CD14-positive monocyte (primary cell): Measurements from ENCODE around the gene TBC1D16. TPM values are rescaled to one million over a fixed set of nuclear protein-coding genes. Genes with fewer than 3 reads are reported as not detected.

ENCODE experiments used
- DNase-seq, 3 donors: peaks; one replicate each; pipeline ENCODE4 v3.0.0-alpha.2; 2011 to 2022
- H2AFZ ChIP-seq: 2 replicates; pipeline ENCODE4 v1.6.0; 2012; ENCODE audit warnings: mild to moderate bottlenecking, low read depth, low read length, inconsistent platforms; ENCODE audit not compliant: insufficient read depth, poor library complexity, severe bottlenecking
- H3K27ac ChIP-seq, 2 donors: 1 replicate in 1 of 2; 2 replicates in 1 of 2; pipeline ENCODE4 v1.5.1; 2012 to 2013; ENCODE audit warnings: low read length in 2 of 2, control low read depth in 1 of 2, inconsistent platforms in 1 of 2, low read depth in 1 of 2, mild to moderate bottlenecking in 1 of 2
- H3K27me3 ChIP-seq, 2 donors: one replicate each; pipeline versions ENCODE4 v1.6.0 to v1.6.1; 2011 to 2013; ENCODE audit warnings: low read length in 2 of 2; ENCODE audit not compliant: control insufficient read depth in 2 of 2, insufficient read depth in 2 of 2
- H3K36me3 ChIP-seq, 2 donors: replicated peaks in 1 of 2; 1 replicate in 1 of 2; 2 replicates in 1 of 2; pipeline versions ENCODE4 v1.5.1 to v1.6.1; 2012 to 2013; ENCODE audit warnings: low read length in 2 of 2, control low read depth in 1 of 2, inconsistent platforms in 1 of 2, mild to moderate bottlenecking in 1 of 2; ENCODE audit not compliant: insufficient read depth in 2 of 2, control insufficient read depth in 1 of 2
- H3K4me1 ChIP-seq, 2 donors: 1 replicate in 1 of 2; 2 replicates in 1 of 2; pipeline versions ENCODE4 v1.5.1 to v1.6.1; 2012 to 2013; ENCODE audit warnings: low read length in 2 of 2, control low read depth in 1 of 2, inconsistent platforms in 1 of 2, mild to moderate bottlenecking in 1 of 2, moderate library complexity in 1 of 2; ENCODE audit not compliant: insufficient read depth in 2 of 2, control insufficient read depth in 1 of 2
- H3K4me2 ChIP-seq: replicated peaks from 2 replicates; pipeline ENCODE3; 2012; ENCODE audit warnings: low read length, moderate library complexity, mild to moderate bottlenecking; ENCODE audit not compliant: poor library complexity, severe bottlenecking; ENCODE audit errors: extremely low read depth
- H3K4me3 ChIP-seq, 3 experiments: fragments of 200-600 bp in 1 of 3; sonication (generic) in 1 of 3; replicated peaks in 1 of 3; 1 replicate in 2 of 3; 2 replicates in 1 of 3; pipeline ENCODE4 v1.5.1; 2011 to 2013; ENCODE audit warnings: low read length in 3 of 3, mild to moderate bottlenecking in 3 of 3, control low read depth in 2 of 3, low read depth in 2 of 3, inconsistent platforms in 1 of 3, moderate library complexity in 1 of 3
- H3K79me2 ChIP-seq: 2 replicates; pipeline ENCODE4 v1.6.0; 2012; ENCODE audit warnings: mild to moderate bottlenecking, control low read depth, inconsistent platforms, low read length, moderate library complexity; ENCODE audit not compliant: insufficient read depth
- H3K9ac ChIP-seq: 2 replicates; pipeline ENCODE4 v1.6.0; 2017; ENCODE audit warnings: low read length, mild to moderate bottlenecking; ENCODE audit not compliant: insufficient read depth, poor library complexity, severe bottlenecking
- H3K9me3 ChIP-seq, 2 donors: replicated peaks in 1 of 2; 1 replicate in 1 of 2; 2 replicates in 1 of 2; pipeline versions ENCODE4 v1.5.1 to v1.6.1; 2012 to 2013; ENCODE audit warnings: low read length in 2 of 2, control low read depth in 1 of 2; ENCODE audit not compliant: control insufficient read depth in 1 of 2, insufficient read depth in 1 of 2
- H4K20me1 ChIP-seq: 2 replicates; pipeline ENCODE4 v1.6.0; 2012; ENCODE audit warnings: mild to moderate bottlenecking, low read length, control low read depth, moderate library complexity; ENCODE audit not compliant: insufficient read depth
- H3K27ac Mint-ChIP-seq, 7 donors: one replicate each; pipeline ENCODE4 v1.8.0; 2020; ENCODE audit warnings: mild to moderate bottlenecking in 7 of 7, mixed read lengths in 7 of 7, moderate library complexity in 6 of 7, inconsistent platforms in 2 of 7
- H3K27me3 Mint-ChIP-seq, 3 donors: one replicate each; pipeline ENCODE4 v1.8.0; 2021 to 2022; ENCODE audit warnings: low read depth in 3 of 3, mild to moderate bottlenecking in 3 of 3, mixed read lengths in 3 of 3, moderate library complexity in 3 of 3, inconsistent platforms in 1 of 3
- H3K36me3 Mint-ChIP-seq, 2 donors: one replicate each; pipeline ENCODE4 v1.8.0; 2020; ENCODE audit warnings: mixed read lengths in 2 of 2, inconsistent platforms in 1 of 2, mild to moderate bottlenecking in 1 of 2
- H3K4me1 Mint-ChIP-seq: one replicate; pipeline ENCODE4 v1.8.0; 2020; ENCODE audit warnings: mild to moderate bottlenecking, mixed read lengths
- H3K4me3 Mint-ChIP-seq, 2 donors: one replicate each; pipeline ENCODE4 v1.8.0; 2020; ENCODE audit warnings: mild to moderate bottlenecking in 2 of 2, mixed read lengths in 2 of 2, moderate library complexity in 1 of 2
- H3K9me3 Mint-ChIP-seq, 7 donors: one replicate each; pipeline ENCODE4 v1.8.0; 2020 to 2022; ENCODE audit warnings: mixed read lengths in 7 of 7, mild to moderate bottlenecking in 6 of 7, moderate library complexity in 6 of 7, inconsistent platforms in 2 of 7
- WGBS: methylation state at CpG from one replicate; pipeline ENCODE4 v1.1.5; 2013; ENCODE audit warnings: missing lambda C conversion rate; ENCODE audit not compliant: insufficient coverage; 5-methylcytosine and 5-hydroxymethylcytosine counted together
- intact Hi-C, 2 donors: fragments of 100-400 bp; cut with micrococcal nuclease; formaldehyde crosslinking; loops; one replicate each; pipeline versions ENCODE4 v1.15.0 to v1.15.1; 2023
- polyA plus RNA-seq, 3 donors: library from polyadenylated mRNA; depleted of rRNA in 1 of 3; unstranded in 2 of 3; stranded (reverse) in 1 of 3; fragments of 300-500 nt in 2 of 3; fragments of >200 nt in 1 of 3; fragmentation: Illumina TruSeq in 2 of 3; gene quantifications; 1 replicate in 2 of 3; 2 replicates in 1 of 3; pipeline ENCODE4 v1.2.3, GENCODE V29; 2012 to 2021
- TF ChIP-seq, protein P1 (sequence below): fragments of 200-600 bp; IDR thresholded peaks from one replicate; pipeline ENCODE4 v1.8.0; 2022; ENCODE audit warnings: antibody characterized with exemption, mild to moderate bottlenecking

TBC1D16 gene
- polyA plus RNA-seq, 3 donors = 0.11 to 0.53 (median 0.27) TPM

DNA sequence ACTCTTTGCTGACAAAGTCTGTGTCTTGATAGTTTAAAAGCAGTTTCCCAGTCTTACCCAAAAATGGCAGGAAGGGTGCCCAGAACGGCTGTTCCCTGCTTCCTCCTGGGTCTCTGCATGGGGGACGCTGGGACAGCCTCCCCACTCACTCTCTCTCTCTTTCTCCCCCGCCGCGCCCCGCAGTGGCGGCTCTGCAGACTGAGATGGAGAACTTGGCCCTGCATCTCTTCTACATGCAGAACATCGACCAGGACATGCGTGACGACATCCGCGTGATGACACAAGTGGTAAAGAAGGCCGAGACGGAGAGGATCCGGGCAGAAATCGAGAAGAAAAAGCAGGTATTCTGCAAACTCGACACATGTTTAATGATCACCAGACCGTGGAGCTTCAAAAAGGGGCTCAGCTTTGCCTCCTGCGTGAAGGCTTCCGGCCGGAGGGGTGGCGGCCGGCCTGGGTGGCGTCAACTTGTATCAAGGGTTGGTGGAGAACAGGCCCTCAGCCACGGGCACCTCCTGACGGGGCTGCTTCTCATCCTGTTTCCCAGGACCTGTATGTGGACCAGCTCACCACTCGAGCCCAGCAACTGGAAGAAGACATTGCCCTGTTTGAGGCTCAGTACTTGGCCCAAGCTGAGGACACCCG, 22.8 kb upstream of the TBC1D16 start:
- Mint-ChIP-seq H3K9me3 (no peaks in the 10 kb centered on the region), H3K27me3 (peaks cover 5 to 6% (median 6%) of the 10 kb centered on the region in 3 donors), H3K27ac (no peak overlapping the region), H3K36me3 (no peaks in the 10 kb centered on the region), H3K4me3 (no peak overlapping the region), H3K4me1 (peaks cover 1% of the 10 kb centered on the region)
- H3K79me2 ChIP-seq = no peaks in the 10 kb centered on the region
- H3K4me3 ChIP-seq = no peak overlapping the region
- H3K4me1 ChIP-seq = no peaks in the 10 kb centered on the region
- H3K9ac ChIP-seq = no peak overlapping the region
- no peak overlapping the region for H3K4me2 ChIP-seq
- 95% methylated on average over 27 of the region's 28 CpGs for WGBS
- H3K27ac ChIP-seq = no peak overlapping the region
- H3K36me3 ChIP-seq = no peaks in the 10 kb centered on the region
- no peaks in the 10 kb centered on the region for H4K20me1 ChIP-seq
- no peak overlapping the region for H2AFZ ChIP-seq
- TF ChIP-seq, protein P1, sequence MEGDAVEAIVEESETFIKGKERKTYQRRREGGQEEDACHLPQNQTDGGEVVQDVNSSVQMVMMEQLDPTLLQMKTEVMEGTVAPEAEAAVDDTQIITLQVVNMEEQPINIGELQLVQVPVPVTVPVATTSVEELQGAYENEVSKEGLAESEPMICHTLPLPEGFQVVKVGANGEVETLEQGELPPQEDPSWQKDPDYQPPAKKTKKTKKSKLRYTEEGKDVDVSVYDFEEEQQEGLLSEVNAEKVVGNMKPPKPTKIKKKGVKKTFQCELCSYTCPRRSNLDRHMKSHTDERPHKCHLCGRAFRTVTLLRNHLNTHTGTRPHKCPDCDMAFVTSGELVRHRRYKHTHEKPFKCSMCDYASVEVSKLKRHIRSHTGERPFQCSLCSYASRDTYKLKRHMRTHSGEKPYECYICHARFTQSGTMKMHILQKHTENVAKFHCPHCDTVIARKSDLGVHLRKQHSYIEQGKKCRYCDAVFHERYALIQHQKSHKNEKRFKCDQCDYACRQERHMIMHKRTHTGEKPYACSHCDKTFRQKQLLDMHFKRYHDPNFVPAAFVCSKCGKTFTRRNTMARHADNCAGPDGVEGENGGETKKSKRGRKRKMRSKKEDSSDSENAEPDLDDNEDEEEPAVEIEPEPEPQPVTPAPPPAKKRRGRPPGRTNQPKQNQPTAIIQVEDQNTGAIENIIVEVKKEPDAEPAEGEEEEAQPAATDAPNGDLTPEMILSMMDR = no peak
- H3K9me3 ChIP-seq = no peaks in the 10 kb centered on the region
- no peaks in the 10 kb centered on the region for H3K27me3 ChIP-seq
- intact Hi-C loops = no loop called here
- no peak for DNase-seq

DNA sequence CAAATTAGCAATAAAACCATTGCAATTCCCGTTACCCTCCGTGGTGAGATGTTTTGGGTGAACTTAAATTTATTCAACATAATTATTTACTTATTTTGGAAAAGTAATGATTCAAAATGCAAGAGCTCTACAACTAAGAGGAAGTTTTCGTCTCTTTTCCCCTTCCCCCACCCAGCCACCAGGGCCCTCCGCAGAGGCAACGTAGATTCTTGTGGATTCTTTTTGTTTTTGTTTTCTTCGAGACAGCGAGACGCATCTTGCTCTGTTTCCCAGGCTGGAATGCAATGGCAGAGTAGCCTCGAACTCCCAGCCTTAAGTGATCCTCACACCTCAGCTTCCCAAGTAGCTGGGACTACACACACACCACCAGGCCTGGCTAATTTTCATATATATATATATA, 19.9 kb upstream of the TBC1D16 start:
- Histone ChIP-seq H3K36me3 (no peaks in the 10 kb centered on the region), H3K9me3 (no peaks in the 10 kb centered on the region), H3K4me1 (no peaks in the 10 kb centered on the region), H2AFZ (no peak overlapping the region), H4K20me1 (no peaks in the 10 kb centered on the region), H3K27ac (no peak overlapping the region), H3K27me3 (no peaks in the 10 kb centered on the region), H3K4me2 (no peak overlapping the region), H3K4me3 (no peak overlapping the region), H3K9ac (no peak overlapping the region), H3K79me2 (no peaks in the 10 kb centered on the region)
- no peaks in the 10 kb centered on the region for H3K36me3 Mint-ChIP-seq
- no peak overlapping the region for H3K27ac Mint-ChIP-seq
- TF ChIP-seq, protein P1 = no peak
- DNase-seq = no peak
- H3K4me1 Mint-ChIP-seq = no peaks in the 10 kb centered on the region
- WGBS = no CpG with 5 or more reads among the region's 9 CpGs
- H3K9me3 Mint-ChIP-seq = no peaks in the 10 kb centered on the region
- peaks cover 1 to 5% (median 3%) of the 10 kb centered on the region in 3 donors for H3K27me3 Mint-ChIP-seq
- no peak overlapping the region for H3K4me3 Mint-ChIP-seq
- intact Hi-C loops = no loop called here
